ENCODE data around the gene SCGB1C1. TPM values are rescaled to one million over a fixed set of nuclear protein-coding genes. Genes with fewer than 3 reads are reported as not detected.

SCGB1C1 gene
- total and polyA plus RNA-seq, 9 of the 15 experiments (the other 6 are each of a cell fraction or from before 2014, with no cell fraction given): not detected

- POLR2A ChIA-PET: interaction anchor here (0.6 to 1.3 kb wide), 7 partner anchors 10 to 215 kb away, joined by 3 to 8 read pairs (median 4); partner anchors contain the start of genes BET1L and RIC8A
- BruUV-seq (replicated peaks): TSS peak; percentile 64
- TF ChIP-seq PCBP2 (IDR thresholded peaks at IDR 0.05; ENCODE audit: low read depth, low read length, poor library complexity, severe bottlenecking) (no peak), ZNF449 (CRISPR knock-in tag; IDR thresholded peaks at IDR 0.05) (no peak), HOMEZ (CRISPR knock-in tag; IDR thresholded peaks at IDR 0.05) (no peak), ZBTB9 (CRISPR knock-in tag; IDR thresholded peaks at IDR 0.05) (0 out of 2 replicates have a peak, but pooled peaks have one; percentile 43), SMARCA5 (IDR thresholded peaks at IDR 0.05) (no peak), TCF7 (IDR thresholded peaks at IDR 0.05; ENCODE audit: borderline replicate concordance) (no peak), ZNF24 (IDR thresholded peaks at IDR 0.05) (no peak), DMBX1 (CRISPR knock-in tag; IDR thresholded peaks at IDR 0.05; ENCODE audit: borderline replicate concordance) (no peak), ZNF639 (CRISPR knock-in tag; conservative IDR thresholded peaks at IDR 0.05 in 1 of 2, IDR thresholded peaks at IDR 0.05 in 1 of 2) (no peak), ZBTB33 (CRISPR knock-in tag; IDR thresholded peaks at IDR 0.05) (no peak; the same call in none of the 2 replicates)
These were observed 44.2 kb downstream of the SCGB1C1 start, which contains the start of gene PSMD13 for GRCh38 chr11:236774-237767. Gene PSMD13, plus strand, starts transcription at chr11:236976. Its CDS starts 74 bp downstream, at chr11:237050.

More at GRCh38 chr11:236774-237767, 44.2 kb downstream of the SCGB1C1 start, which contains the start of gene PSMD13:
- ATAC-seq (peak; percentile 97), DNase-seq (ENCODE audit: extremely low read depth in 1 of 4, low spot score in 3 of 4) (peak; percentile 88 to 93 (median 90)), FAIRE-seq (peak; percentile 88)
- in situ Hi-C loops (cut with MboI) (no loop called here), intact Hi-C loops (cut with micrococcal nuclease) (loop anchor here (2.0 kb wide), 1 partner anchor 30 kb away; the partner anchor contains the start of genes BET1L and RIC8A)
- no peaks in the 10 kb centered on the region for H3K27me3 ChIP-seq (ENCODE audit: control insufficient read depth in 2 of 2, insufficient read depth in 2 of 2, low read length in 2 of 2)
- H2AFZ ChIP-seq (ENCODE audit: low read depth, low read length): peak within 1 kb of the TSS; percentile 95
- H3K4me2 ChIP-seq (ENCODE audit: insufficient read depth, low read length): peak within 1 kb of the TSS; percentile 91
- peak within 1 kb of the TSS; percentile 99 for H3K27ac ChIP-seq (ENCODE audit: extremely low read depth, low read depth, low read length)
- peaks cover 60% of the 10 kb centered on the region for H3K79me2 ChIP-seq (ENCODE audit: control insufficient read depth, insufficient read depth, low read length)
- 2% methylated on average over 59 of the region's 62 CpGs for WGBS (ENCODE audit: insufficient coverage, low coverage, missing lambda C conversion rate)
- CTCF ChIA-PET (ENCODE audit: low intra/inter-chr PET ratio): no interaction called here
- no peaks in the 10 kb centered on the region for H3K9me1 ChIP-seq (ENCODE audit: control insufficient read depth, insufficient read depth, low read length)
- H3K9ac ChIP-seq (ENCODE audit: insufficient read depth in 1 of 2, low read depth in 2 of 2, low read length in 2 of 2): peak within 1 kb of the TSS; percentile 94 to 98
- H3K4me1 ChIP-seq (replicated peaks in 1 of 2; ENCODE audit: control insufficient read depth in 2 of 2, insufficient read depth in 2 of 2, low read length in 2 of 2): peaks cover 19 to 21% of the 10 kb centered on the region in 2 experiments; a peak in 4 of 5 replicates
- H3K4me3 ChIP-seq: peak within 1 kb of the TSS; percentile 97
- peaks cover 40% of the 10 kb centered on the region for H3K36me3 ChIP-seq (ENCODE audit: control insufficient read depth, insufficient read depth, low read length)
- no peaks in the 10 kb centered on the region for H3K9me3 ChIP-seq (replicated peaks; ENCODE audit: control insufficient read depth, insufficient read depth, low read depth, low read length)
- peaks cover 10% of the 10 kb centered on the region; the same call in 1 of the 2 replicates for H4K20me1 ChIP-seq (replicated peaks; ENCODE audit: control insufficient read depth, insufficient read depth, low read length)

Data from K562 (cell line).